ENCODE results near the gene PLXNA4.

GRCh38 chr7:132565441-132565840 is 10.8 kb downstream of the PLXNA4 start:
- TF ChIP-seq POLR2AphosphoS5 (IDR thresholded peaks at IDR 0.05) = no peak
- TF ChIP-seq CTCF (IDR thresholded peaks at IDR 0.05) = no peak

Measured in gastroesophageal sphincter (tissue), 3 donors.